KMS-11 (cell line): ENCODE results near the gene STOML2.

Source experiments
- H2AFZ ChIP-seq: fragments of 200-600 bp; sonication (generic); 2 replicates; pipeline ENCODE4 v1.6.1; 2016; ENCODE audit warnings: antibody characterized with exemption, mixed run types, low read depth
- H3K27ac ChIP-seq: fragments of 200-600 bp; sonication (generic); 2 replicates; pipeline ENCODE4 v1.6.1; 2016; ENCODE audit warnings: mild to moderate bottlenecking, mixed run types
- H3K27me3 ChIP-seq: fragments of 200-600 bp; sonication (generic); 2 replicates; pipeline ENCODE4 v1.6.1; 2017; ENCODE audit warnings: mild to moderate bottlenecking, low read depth, mixed run types, moderate library complexity; ENCODE audit not compliant: insufficient read depth
- H3K36me3 ChIP-seq: fragments of 200-600 bp; sonication (generic); 2 replicates; pipeline ENCODE4 v1.6.1; 2017; ENCODE audit warnings: mild to moderate bottlenecking, mixed run types; ENCODE audit not compliant: insufficient read depth
- H3K4me1 ChIP-seq: fragments of 200-600 bp; sonication (generic); 2 replicates; pipeline ENCODE4 v1.6.1; 2016; ENCODE audit warnings: mild to moderate bottlenecking, low read depth, mixed run types; ENCODE audit not compliant: poor library complexity, severe bottlenecking
- H3K4me2 ChIP-seq: fragments of 200-600 bp; sonication (generic); 2 replicates; pipeline ENCODE4 v1.7.0; 2016; ENCODE audit warnings: mild to moderate bottlenecking, mixed run types
- H3K4me3 ChIP-seq: fragments of 200-600 bp; sonication (generic); IDR thresholded peaks from 2 replicates; pipeline ENCODE4 v1.6.1; 2017; ENCODE audit warnings: low read depth, low read length, mixed read lengths; ENCODE audit not compliant: insufficient read depth
- H3K79me2 ChIP-seq: fragments of 200-600 bp; sonication (generic); 2 replicates; pipeline ENCODE4 v1.6.1; 2016; ENCODE audit warnings: low read depth, mixed run types; ENCODE audit not compliant: insufficient read depth
- H3K9ac ChIP-seq: fragments of 200-600 bp; sonication (generic); 2 replicates; pipeline ENCODE4 v1.6.1; 2016; ENCODE audit warnings: mild to moderate bottlenecking, mixed run types
- H4K20me1 ChIP-seq: fragments of 200-600 bp; sonication (generic); 2 replicates; pipeline ENCODE4 v1.6.1; 2016; ENCODE audit warnings: mild to moderate bottlenecking, mixed run types; ENCODE audit not compliant: insufficient read depth
- TF ChIP-seq, protein P1 (sequence below): fragments of 200-600 bp; sonication (generic); conservative IDR thresholded peaks from 2 replicates; pipeline ENCODE4 v1.6.1; 2017; ENCODE audit warnings: low read depth, mild to moderate bottlenecking, antibody characterized with exemption, low read length, moderate library complexity, mixed read lengths

The STOML2 gene

DNA sequence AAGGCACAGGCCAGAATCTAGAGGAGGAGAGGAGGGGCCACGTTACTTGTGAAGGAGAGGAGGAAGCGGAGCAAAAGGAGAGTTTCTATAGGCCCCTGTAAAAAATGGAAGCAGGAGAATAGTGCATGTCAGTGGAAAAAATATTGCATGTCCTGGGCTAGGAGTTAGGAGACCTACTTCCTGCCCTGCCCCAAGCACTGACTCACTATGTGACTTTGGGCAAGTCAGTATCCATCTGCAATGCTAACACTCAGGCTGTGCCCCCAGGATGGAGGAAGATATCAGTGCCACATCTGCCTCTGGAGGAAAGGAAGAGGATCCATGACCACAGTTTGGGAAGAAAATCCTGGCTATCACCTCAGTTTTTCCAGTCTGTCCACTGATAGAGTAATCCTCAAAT lies 13.5 kb downstream of the STOML2 start:
- H3K4me1 ChIP-seq: no peaks in the 10 kb centered on the region
- H3K27ac ChIP-seq: no peak overlapping the region
- no peaks in the 10 kb centered on the region for H3K79me2 ChIP-seq

DNA sequence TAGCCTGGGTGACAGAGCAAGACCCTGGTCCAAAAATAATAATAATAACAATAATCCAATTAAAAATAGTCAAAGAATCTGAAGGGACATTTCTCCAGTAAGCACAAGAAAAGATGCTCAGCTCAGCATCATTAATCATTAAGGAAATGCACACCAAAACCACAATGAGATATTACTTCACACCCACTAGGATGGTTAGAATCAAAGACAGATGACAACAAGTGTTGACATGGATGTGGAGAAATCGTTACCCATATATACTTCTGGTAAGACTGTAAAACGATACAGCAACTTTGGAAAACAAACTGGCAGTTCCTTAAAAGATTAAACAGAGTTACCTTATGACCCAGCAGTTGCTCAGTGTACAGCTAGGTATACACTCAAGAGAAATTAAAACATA lies 17.9 kb downstream of the STOML2 start:
- no peaks in the 10 kb centered on the region for H3K79me2 ChIP-seq
- H3K9ac ChIP-seq: no peak overlapping the region
- H4K20me1 ChIP-seq: no peaks in the 10 kb centered on the region
- no peaks in the 10 kb centered on the region for H3K27me3 ChIP-seq
- TF ChIP-seq, protein P1, sequence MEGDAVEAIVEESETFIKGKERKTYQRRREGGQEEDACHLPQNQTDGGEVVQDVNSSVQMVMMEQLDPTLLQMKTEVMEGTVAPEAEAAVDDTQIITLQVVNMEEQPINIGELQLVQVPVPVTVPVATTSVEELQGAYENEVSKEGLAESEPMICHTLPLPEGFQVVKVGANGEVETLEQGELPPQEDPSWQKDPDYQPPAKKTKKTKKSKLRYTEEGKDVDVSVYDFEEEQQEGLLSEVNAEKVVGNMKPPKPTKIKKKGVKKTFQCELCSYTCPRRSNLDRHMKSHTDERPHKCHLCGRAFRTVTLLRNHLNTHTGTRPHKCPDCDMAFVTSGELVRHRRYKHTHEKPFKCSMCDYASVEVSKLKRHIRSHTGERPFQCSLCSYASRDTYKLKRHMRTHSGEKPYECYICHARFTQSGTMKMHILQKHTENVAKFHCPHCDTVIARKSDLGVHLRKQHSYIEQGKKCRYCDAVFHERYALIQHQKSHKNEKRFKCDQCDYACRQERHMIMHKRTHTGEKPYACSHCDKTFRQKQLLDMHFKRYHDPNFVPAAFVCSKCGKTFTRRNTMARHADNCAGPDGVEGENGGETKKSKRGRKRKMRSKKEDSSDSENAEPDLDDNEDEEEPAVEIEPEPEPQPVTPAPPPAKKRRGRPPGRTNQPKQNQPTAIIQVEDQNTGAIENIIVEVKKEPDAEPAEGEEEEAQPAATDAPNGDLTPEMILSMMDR: no peak
- H3K4me3 ChIP-seq: no peak overlapping the region
- H3K4me2 ChIP-seq: no peak overlapping the region
- H3K36me3 ChIP-seq: no peaks in the 10 kb centered on the region
- no peak overlapping the region for H2AFZ ChIP-seq
- H3K4me1 ChIP-seq: no peaks in the 10 kb centered on the region
- no peak overlapping the region for H3K27ac ChIP-seq

More for the DNA sequence above, 13.5 kb downstream of the STOML2 start:
- Histone ChIP-seq H3K27me3 (no peaks in the 10 kb centered on the region), H3K36me3 (no peaks in the 10 kb centered on the region), H3K4me3 (no peak overlapping the region), H3K4me2 (no peak overlapping the region), H3K9ac (no peak overlapping the region), H4K20me1 (no peaks in the 10 kb centered on the region), H2AFZ (no peak overlapping the region)
- TF ChIP-seq, protein P1: no peak

DNA sequence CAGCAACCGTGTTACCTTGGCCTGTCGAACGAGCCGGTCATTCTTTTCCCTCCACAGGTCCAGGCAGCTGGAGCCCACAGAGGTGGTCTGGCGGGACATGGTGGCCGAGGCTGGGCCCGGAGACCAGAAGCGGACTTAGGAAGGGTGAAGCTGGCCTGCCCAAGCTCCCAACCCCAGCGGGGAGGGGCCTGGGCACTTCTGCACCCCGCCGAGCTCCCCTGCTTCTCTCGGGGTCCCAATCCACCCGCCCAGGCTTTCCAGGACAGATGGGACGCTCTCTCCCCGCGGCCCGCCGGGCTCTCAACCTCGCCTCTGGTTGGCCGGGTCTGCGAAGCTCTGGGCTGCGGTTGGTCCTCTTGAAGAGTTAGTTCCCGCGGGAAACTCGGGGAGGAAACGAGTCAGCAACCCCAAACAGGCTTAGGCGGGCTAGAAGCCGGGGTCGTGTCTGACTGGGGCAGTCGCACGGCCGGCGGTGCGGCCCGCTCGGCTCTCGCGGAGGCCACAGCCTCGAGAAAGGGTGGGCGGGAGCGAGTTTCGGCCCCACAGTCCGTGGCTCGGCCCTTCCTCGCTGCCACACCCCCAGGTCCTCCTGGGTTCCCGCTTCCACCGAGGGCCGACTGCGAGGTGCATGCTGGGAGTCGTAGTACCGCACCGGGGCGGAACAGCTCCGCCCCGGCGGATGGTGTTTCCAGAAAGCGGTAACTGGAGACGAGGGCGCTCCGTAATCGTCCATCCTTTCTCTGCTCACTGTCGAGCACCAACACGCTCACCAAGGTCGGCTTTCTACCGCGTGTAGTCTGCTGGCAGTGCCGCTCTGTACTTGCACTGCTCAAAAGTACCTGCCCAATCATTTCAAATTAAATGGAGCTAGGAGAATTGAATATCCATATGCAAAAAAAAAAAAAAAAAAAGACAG lies 23.2 kb downstream of the STOML2 start, which contains the start of gene FANCG:
Gene FANCG (minus strand): TSS at position 517 of the 916 bp plus-strand sequence. CDS start 418 bp downstream, at position 99.
- Histone ChIP-seq H3K4me3 (no peak within 1 kb of the TSS), H3K9ac (peak within 1 kb of the TSS; percentile 64; the same call in 1 of the 2 replicates), H3K79me2 (peaks cover 28% of the 10 kb centered on the region; the same call in 1 of the 2 replicates), H3K4me1 (peaks cover 8% of the 10 kb centered on the region), H4K20me1 (no peaks in the 10 kb centered on the region), H2AFZ (peak within 1 kb of the TSS; percentile 92), H3K27ac (peak within 1 kb of the TSS; percentile 53), H3K27me3 (no peaks in the 10 kb centered on the region), H3K36me3 (no peaks in the 10 kb centered on the region; the same call in 1 of the 2 replicates), H3K4me2 (peak within 1 kb of the TSS; percentile 95)
- TF ChIP-seq, protein P1: no peak

DNA sequence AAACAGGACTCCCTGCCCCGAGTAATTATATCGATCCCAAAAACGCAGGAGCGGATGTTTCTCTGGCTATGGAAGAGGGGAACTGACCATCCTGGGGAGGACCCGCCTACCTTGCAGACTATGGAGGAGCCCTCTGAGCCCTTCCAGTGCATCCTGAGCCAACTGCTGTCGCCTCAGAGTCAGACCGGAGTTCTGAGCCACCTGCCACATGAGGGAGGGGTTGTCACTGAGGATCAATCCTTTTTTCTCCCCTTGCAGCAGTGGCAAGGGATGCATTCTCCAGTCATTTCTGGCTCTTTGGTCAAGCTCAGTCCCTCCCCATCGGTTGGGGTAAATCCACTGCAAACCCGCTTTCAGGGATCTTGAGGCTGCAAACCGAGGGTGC lies 23.9 kb downstream of the STOML2 start:
- TF ChIP-seq, protein P1: no peak
- H3K4me1 ChIP-seq: peaks cover 8% of the 10 kb centered on the region
- no peaks in the 10 kb centered on the region for H4K20me1 ChIP-seq
- H3K4me2 ChIP-seq: peak overlapping the region; percentile 95
- peak overlapping the region; percentile 53; the same call in 1 of the 2 replicates for H3K27ac ChIP-seq
- H3K79me2 ChIP-seq: peaks cover 28% of the 10 kb centered on the region; the same call in 1 of the 2 replicates
- H3K27me3 ChIP-seq: no peaks in the 10 kb centered on the region
- H3K36me3 ChIP-seq: no peaks in the 10 kb centered on the region; the same call in 1 of the 2 replicates
- H3K9ac ChIP-seq: peak overlapping the region; percentile 64; the same call in 1 of the 2 replicates
- H3K4me3 ChIP-seq: no peak overlapping the region
- H2AFZ ChIP-seq: peak overlapping the region; percentile 92
